SU-DHL-6 (cell line): ENCODE results near the gene NOVA2.
A peak's percentile ranks its signal among the peaks of the same experiment; 100 is the strongest.

Experiments used
- H2AFZ ChIP-seq: fragments of 200-600 bp; sonication (generic); 2 replicates; pipeline ENCODE4 v1.6.1; 2014; ENCODE audit warnings: low read depth, mild to moderate bottlenecking, moderate library complexity, mixed read lengths, antibody characterized with exemption, low read length; ENCODE audit not compliant: severe bottlenecking
- H3F3A ChIP-seq: fragments of 200-600 bp; shearing (Covaris generic); 2 replicates; pipeline ENCODE4 v1.6.0; 2016; ENCODE audit warnings: antibody characterized with exemption, mild to moderate bottlenecking; ENCODE audit not compliant: insufficient read depth
- H3K27ac ChIP-seq: fragments of 200-600 bp; sonication (generic); 2 replicates; pipeline ENCODE4 v1.5.1; 2016; ENCODE audit warnings: low read depth, mild to moderate bottlenecking, low read length, moderate library complexity, mixed read lengths
- H3K27me3 ChIP-seq: fragments of 200-600 bp; sonication (generic), shearing (Covaris generic); 2 replicates; pipeline ENCODE4 v1.6.0; 2014; ENCODE audit warnings: mild to moderate bottlenecking, low read length
- H3K36me3 ChIP-seq: fragments of 200-600 bp; sonication (generic); 2 replicates; pipeline ENCODE4 v1.6.1; 2014; ENCODE audit warnings: mild to moderate bottlenecking, low read length, mixed read lengths
- H3K4me2 ChIP-seq: fragments of 300-600, 200-600 bp; shearing (Covaris generic), sonication (generic); 2 replicates; pipeline ENCODE4 v1.6.0; 2014; ENCODE audit warnings: low read length, low read depth, mild to moderate bottlenecking; ENCODE audit not compliant: poor library complexity, severe bottlenecking
- H3K4me3 ChIP-seq: fragments of 200-600 bp; sonication (generic); 2 replicates; pipeline ENCODE4 v1.5.1; 2014; ENCODE audit warnings: antibody characterized with exemption, low read length, mild to moderate bottlenecking, mixed read lengths; ENCODE audit not compliant: insufficient read depth, poor library complexity, severe bottlenecking
- H3K79me2 ChIP-seq: fragments of 200-600 bp; sonication (generic); 2 replicates; pipeline ENCODE4 v1.6.1; 2014; ENCODE audit warnings: mild to moderate bottlenecking, low read length, moderate library complexity; ENCODE audit not compliant: insufficient read depth
- H3K9ac ChIP-seq: fragments of 200-600 bp; sonication (generic); 2 replicates; pipeline ENCODE4 v1.7.0; 2014; ENCODE audit warnings: mild to moderate bottlenecking, low read length
- H3K9me2 ChIP-seq: fragments of 200-600 bp; sonication (generic); replicated peaks from 2 replicates; pipeline ENCODE4 v1.6.1; 2014; ENCODE audit warnings: low read length; ENCODE audit not compliant: insufficient read depth
- H3K9me3 ChIP-seq: fragments of 200-600 bp; sonication (generic); 2 replicates; pipeline ENCODE4 v1.6.1; 2014; ENCODE audit warnings: low read length, mixed read lengths; ENCODE audit not compliant: insufficient read depth
- H4K20me1 ChIP-seq: fragments of 200-600 bp; sonication (generic); 2 replicates; pipeline ENCODE4 v1.6.1; 2014; ENCODE audit warnings: low read depth, mild to moderate bottlenecking, antibody characterized with exemption, low read length, moderate library complexity, mixed read lengths
- EZH2phosphoT487 ChIP-seq: fragments of 200-600 bp; sonication (generic), shearing (Covaris generic); conservative IDR thresholded peaks from 2 replicates; pipeline ENCODE4 v1.6.1; 2018; ENCODE audit warnings: mild to moderate bottlenecking, antibody characterized with exemption, low read length, moderate library complexity, mixed read lengths
- TF ChIP-seq, protein P1 (sequence below): fragments of 200-600 bp; sonication (generic); IDR thresholded peaks from one replicate; pipeline ENCODE4 v1.5.1; 2017; ENCODE audit warnings: antibody characterized with exemption, mild to moderate bottlenecking, low read length, moderate library complexity; ENCODE audit not compliant: insufficient read depth, poor library complexity, severe bottlenecking

NOVA2 gene

DNA sequence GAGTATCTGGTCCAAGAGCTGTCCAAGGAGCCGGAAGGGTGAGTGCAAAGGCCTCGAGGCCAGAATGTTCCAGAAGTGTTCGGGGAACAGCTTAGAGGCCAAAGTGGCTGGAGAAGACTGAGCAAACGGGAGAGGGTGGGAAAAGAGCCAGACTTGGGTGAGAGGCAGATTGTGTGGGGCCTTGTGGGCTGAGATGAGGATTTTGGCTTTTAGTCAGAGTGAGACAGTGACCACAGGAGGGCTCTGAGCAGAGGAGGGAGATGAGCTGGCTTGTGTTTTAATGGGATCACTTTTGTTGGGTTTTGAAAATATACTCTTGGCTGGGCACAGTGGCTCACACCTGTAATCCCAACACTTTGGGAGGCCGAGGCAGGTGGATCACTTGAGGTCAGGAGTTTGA, 64.7 kb downstream of the NOVA2 start:
- Histone ChIP-seq H3K9me2 (no peaks in the 10 kb centered on the region), H3F3A (no peaks in the 10 kb centered on the region), H4K20me1 (no peaks in the 10 kb centered on the region), H3K27ac (no peak overlapping the region), H3K4me2 (no peak overlapping the region), H3K9ac (no peak overlapping the region), H3K79me2 (no peaks in the 10 kb centered on the region), H3K27me3 (no peaks in the 10 kb centered on the region), H3K9me3 (no peaks in the 10 kb centered on the region), H3K36me3 (no peaks in the 10 kb centered on the region), H2AFZ (no peak overlapping the region), H3K4me3 (no peak overlapping the region)
- TF ChIP-seq, protein P1, sequence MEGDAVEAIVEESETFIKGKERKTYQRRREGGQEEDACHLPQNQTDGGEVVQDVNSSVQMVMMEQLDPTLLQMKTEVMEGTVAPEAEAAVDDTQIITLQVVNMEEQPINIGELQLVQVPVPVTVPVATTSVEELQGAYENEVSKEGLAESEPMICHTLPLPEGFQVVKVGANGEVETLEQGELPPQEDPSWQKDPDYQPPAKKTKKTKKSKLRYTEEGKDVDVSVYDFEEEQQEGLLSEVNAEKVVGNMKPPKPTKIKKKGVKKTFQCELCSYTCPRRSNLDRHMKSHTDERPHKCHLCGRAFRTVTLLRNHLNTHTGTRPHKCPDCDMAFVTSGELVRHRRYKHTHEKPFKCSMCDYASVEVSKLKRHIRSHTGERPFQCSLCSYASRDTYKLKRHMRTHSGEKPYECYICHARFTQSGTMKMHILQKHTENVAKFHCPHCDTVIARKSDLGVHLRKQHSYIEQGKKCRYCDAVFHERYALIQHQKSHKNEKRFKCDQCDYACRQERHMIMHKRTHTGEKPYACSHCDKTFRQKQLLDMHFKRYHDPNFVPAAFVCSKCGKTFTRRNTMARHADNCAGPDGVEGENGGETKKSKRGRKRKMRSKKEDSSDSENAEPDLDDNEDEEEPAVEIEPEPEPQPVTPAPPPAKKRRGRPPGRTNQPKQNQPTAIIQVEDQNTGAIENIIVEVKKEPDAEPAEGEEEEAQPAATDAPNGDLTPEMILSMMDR: no peak
- TF ChIP-seq EZH2phosphoT487: no peak

DNA sequence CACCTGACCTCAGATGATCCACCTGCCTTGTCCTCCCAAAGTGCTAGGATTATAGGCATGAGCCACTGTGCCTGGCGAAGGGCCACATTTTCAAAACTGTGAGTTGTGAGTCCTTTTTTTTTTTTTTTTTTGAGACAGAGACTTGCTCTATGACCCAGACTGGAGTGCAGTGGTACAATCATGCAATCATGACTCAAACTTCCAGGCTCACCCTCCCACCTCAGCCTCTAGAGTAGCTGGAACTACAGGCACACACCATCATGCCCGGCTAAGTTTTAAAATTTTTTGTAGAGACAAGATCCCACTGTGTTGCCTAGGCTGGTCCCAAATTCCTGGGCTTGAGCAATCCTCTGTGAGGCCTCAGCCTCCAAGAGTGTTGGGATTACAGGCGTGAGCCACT, 67.4 kb downstream of the NOVA2 start:
- Histone ChIP-seq H2AFZ (no peak overlapping the region), H3K9ac (no peak overlapping the region), H4K20me1 (no peaks in the 10 kb centered on the region), H3K27me3 (no peaks in the 10 kb centered on the region), H3F3A (no peaks in the 10 kb centered on the region), H3K4me3 (no peak overlapping the region), H3K79me2 (peaks cover 9% of the 10 kb centered on the region; the same call in 1 of the 2 replicates), H3K9me2 (no peaks in the 10 kb centered on the region), H3K36me3 (no peaks in the 10 kb centered on the region), H3K9me3 (no peaks in the 10 kb centered on the region), H3K4me2 (no peak overlapping the region), H3K27ac (no peak overlapping the region)
- no peak for TF ChIP-seq EZH2phosphoT487

DNA sequence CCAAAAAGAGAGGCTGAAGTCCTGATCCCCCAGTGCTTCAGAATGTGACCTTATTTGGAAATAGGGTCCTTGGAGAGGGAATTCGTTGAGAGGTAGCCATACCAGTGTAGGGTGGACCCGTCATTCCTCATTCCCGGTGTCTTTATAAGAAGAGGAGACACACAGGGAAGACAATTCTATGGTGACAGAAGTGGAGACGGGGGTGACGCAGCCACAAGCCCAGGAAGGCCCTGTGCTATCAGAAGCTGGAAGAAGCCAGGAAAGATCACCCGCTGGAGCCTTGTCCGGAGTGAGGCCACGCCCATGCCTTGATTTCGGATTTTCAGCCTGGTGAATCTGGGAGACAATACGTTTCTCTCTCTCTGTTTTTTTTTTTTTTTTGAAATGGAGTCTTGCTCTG, 68.7 kb downstream of the NOVA2 start:
- no peak overlapping the region for H3K4me3 ChIP-seq
- no peaks in the 10 kb centered on the region for H4K20me1 ChIP-seq
- H3K9me2 ChIP-seq: no peaks in the 10 kb centered on the region
- TF ChIP-seq EZH2phosphoT487: no peak
- TF ChIP-seq, protein P1: no peak
- H3K36me3 ChIP-seq: no peaks in the 10 kb centered on the region
- no peak overlapping the region for H2AFZ ChIP-seq
- no peaks in the 10 kb centered on the region for H3K27me3 ChIP-seq
- H3K79me2 ChIP-seq: peaks cover 17% of the 10 kb centered on the region; the same call in 1 of the 2 replicates
- H3K9me3 ChIP-seq: no peaks in the 10 kb centered on the region
- no peak overlapping the region for H3K27ac ChIP-seq
- no peak overlapping the region for H3K4me2 ChIP-seq
- H3F3A ChIP-seq: no peaks in the 10 kb centered on the region
- H3K9ac ChIP-seq: no peak overlapping the region

DNA sequence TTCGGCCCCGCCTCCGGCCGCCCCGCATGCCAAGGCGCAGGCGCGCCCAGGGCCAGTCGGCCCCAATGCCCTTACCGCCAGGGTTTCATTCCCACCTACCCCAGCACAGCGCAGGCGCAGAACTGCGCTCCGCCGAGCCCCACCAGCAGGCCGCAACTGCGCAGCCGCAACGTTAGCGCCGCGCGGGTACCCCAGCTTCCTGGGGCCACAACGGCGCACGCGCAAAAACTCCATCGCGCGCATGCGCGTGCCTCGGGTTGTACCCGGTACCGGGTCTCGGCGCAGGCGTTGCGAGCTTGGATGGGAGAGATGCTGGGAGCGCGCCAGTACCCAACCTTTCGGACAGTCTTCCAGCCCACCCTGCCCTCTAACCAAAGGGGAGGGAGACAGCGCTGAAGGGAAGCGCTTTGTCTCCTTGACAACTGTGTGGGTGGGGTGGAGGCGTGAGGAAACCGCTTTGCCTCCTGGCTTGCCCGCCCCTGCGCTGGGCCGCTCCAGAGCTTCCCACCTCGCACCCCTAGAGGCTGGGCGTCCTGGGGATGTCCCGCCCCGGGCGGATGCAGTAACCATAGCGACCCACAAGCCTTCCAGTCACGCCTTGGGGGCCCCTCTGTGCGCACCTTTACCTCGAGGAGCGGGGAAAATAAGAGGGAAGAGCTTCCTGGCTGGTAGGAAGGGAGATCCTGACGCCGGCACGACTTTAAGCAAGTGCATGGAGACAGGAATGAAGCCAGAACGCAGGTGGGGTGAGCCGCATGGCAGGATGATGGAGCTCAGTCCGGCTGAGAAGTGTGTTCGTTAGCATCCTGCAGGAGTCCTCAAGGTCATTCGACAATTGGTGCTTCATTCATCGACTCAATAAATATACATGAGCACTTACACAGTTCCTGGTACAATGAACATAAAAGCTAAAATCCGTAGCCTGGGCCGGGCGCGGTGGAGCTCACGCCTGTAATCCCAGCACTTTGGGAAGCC, 70.7 kb downstream of the NOVA2 start:
- no peaks in the 10 kb centered on the region for H3K27me3 ChIP-seq
- no peaks in the 10 kb centered on the region for H4K20me1 ChIP-seq
- no peak for TF ChIP-seq EZH2phosphoT487
- TF ChIP-seq, protein P1: no peak
- H3K79me2 ChIP-seq: peaks cover 17% of the 10 kb centered on the region; the same call in 1 of the 2 replicates
- peak overlapping the region; percentile 82 for H3K9ac ChIP-seq
- H3K27ac ChIP-seq: peak overlapping the region; percentile 49; the same call in 1 of the 2 replicates
- peak overlapping the region; percentile 77 for H3K4me3 ChIP-seq
- H3F3A ChIP-seq: no peaks in the 10 kb centered on the region
- H3K4me2 ChIP-seq: peak overlapping the region; percentile 80
- H3K9me3 ChIP-seq: no peaks in the 10 kb centered on the region
- H3K36me3 ChIP-seq: no peaks in the 10 kb centered on the region
- H3K9me2 ChIP-seq: no peaks in the 10 kb centered on the region
- peak overlapping the region; percentile 36 for H2AFZ ChIP-seq
